Eye (tissue), 1 donor: Measurements from ENCODE around the gene VSTM2L.
"Not testable (repeated sequence)": the region's sequence is repeated elsewhere in the genome, so short reads cannot be mapped to it uniquely, and the experiment has no call there.

Experiments used
- DNase-seq: peaks from one replicate; pipeline ENCODE4 v3.0.0-alpha.2; 2015

VSTM2L gene

GRCh38 chr20:37902504-37903313, at the start of gene VSTM2L:
TSS of gene VSTM2L (plus strand) at chr20:37903127. CDS start at chr20:37903351, 224 bp downstream.
- DNase-seq = peak; percentile 84

- DNase-seq = no peak
Observed at GRCh38 chr20:37853823-37854375, 49.0 kb upstream of the VSTM2L start.

- not testable (repeated sequence) for DNase-seq
Observed at GRCh38 chr20:37856034-37856433, 46.9 kb upstream of the VSTM2L start.

GRCh38 chr20:37856932-37857660, 45.8 kb upstream of the VSTM2L start:
- DNase-seq = no peak

- no peak for DNase-seq
Observed at GRCh38 chr20:37859406-37860171, 43.3 kb upstream of the VSTM2L start.

GRCh38 chr20:37863289-37863688, 39.6 kb upstream of the VSTM2L start:
- DNase-seq = no peak

GRCh38 chr20:37864298-37864697, 38.6 kb upstream of the VSTM2L start:
- peak; percentile 72 for DNase-seq

- DNase-seq = no peak
Observed at GRCh38 chr20:37866051-37866450, 36.9 kb upstream of the VSTM2L start.

- DNase-seq = peak; percentile 60
Observed at GRCh38 chr20:37867289-37868195, 35.4 kb upstream of the VSTM2L start.

- DNase-seq = peak; percentile 80
Observed at GRCh38 chr20:37868851-37869333, 34.0 kb upstream of the VSTM2L start.

- DNase-seq = no peak
Observed at GRCh38 chr20:37869334-37869861, 33.5 kb upstream of the VSTM2L start.

- DNase-seq = no peak
Observed at GRCh38 chr20:37870294-37870693, 32.6 kb upstream of the VSTM2L start.

- no peak for DNase-seq
Observed at GRCh38 chr20:37871751-37872150, 31.2 kb upstream of the VSTM2L start.

- no peak for DNase-seq
Observed at GRCh38 chr20:37872161-37872560, 30.8 kb upstream of the VSTM2L start.

- no peak for DNase-seq
Observed at GRCh38 chr20:37873884-37874283, 29.0 kb upstream of the VSTM2L start.

- no peak for DNase-seq
Observed at GRCh38 chr20:37875460-37876175, 27.3 kb upstream of the VSTM2L start.

- no peak for DNase-seq
Observed at GRCh38 chr20:37876863-37877262, 26.1 kb upstream of the VSTM2L start.

- DNase-seq = peak; percentile 24
Observed at GRCh38 chr20:37877832-37878772, 24.8 kb upstream of the VSTM2L start.

- DNase-seq = no peak
Observed at GRCh38 chr20:37878835-37879599, 23.9 kb upstream of the VSTM2L start.
